ENCODE data around the gene CELF4.

CELF4 gene

GRCh38 chr18:37277804-37278203 lies 287.8 kb downstream of the CELF4 start:
- DNase-seq (ENCODE audit: low read depth) = no peak

GRCh38 chr18:37276111-37276890 lies 289.3 kb downstream of the CELF4 start:
- no peak for DNase-seq (ENCODE audit: low read depth)

GRCh38 chr18:37275237-37275741 lies 290.3 kb downstream of the CELF4 start:
- no peak for DNase-seq (ENCODE audit: low read depth)

GRCh38 chr18:37274309-37275236 lies 291.0 kb downstream of the CELF4 start:
- no peak for DNase-seq (ENCODE audit: low read depth)

GRCh38 chr18:37272841-37273240 lies 292.8 kb downstream of the CELF4 start:
- DNase-seq (ENCODE audit: low read depth) = no peak

- no peak for DNase-seq (ENCODE audit: low read depth)
Measured at GRCh38 chr18:37272226-37272625, 293.4 kb downstream of the CELF4 start.

GRCh38 chr18:37270666-37271052 lies 294.9 kb downstream of the CELF4 start:
- DNase-seq (ENCODE audit: low read depth) = no peak

- DNase-seq (ENCODE audit: low read depth) = no peak
Measured at GRCh38 chr18:37270038-37270665, 295.4 kb downstream of the CELF4 start.

- DNase-seq (ENCODE audit: low read depth) = no peak
Measured at GRCh38 chr18:37266290-37266689, 299.3 kb downstream of the CELF4 start.

- no peak for DNase-seq (ENCODE audit: low read depth)
Measured at GRCh38 chr18:37265382-37265781, 300.2 kb downstream of the CELF4 start.

- DNase-seq (ENCODE audit: low read depth) = no peak
Measured at GRCh38 chr18:37264956-37265355, 300.6 kb downstream of the CELF4 start.

- no peak for DNase-seq (ENCODE audit: low read depth)
Measured at GRCh38 chr18:37261988-37262387, 303.6 kb downstream of the CELF4 start.

GRCh38 chr18:37261246-37261840 lies 304.3 kb downstream of the CELF4 start:
- DNase-seq (ENCODE audit: low read depth) = no peak

- DNase-seq (ENCODE audit: low read depth) = no peak
Measured at GRCh38 chr18:37260367-37261093, 305.1 kb downstream of the CELF4 start.

- DNase-seq (ENCODE audit: low read depth) = no peak
Measured at GRCh38 chr18:37259711-37260110, 305.9 kb downstream of the CELF4 start.

- DNase-seq (ENCODE audit: low read depth) = no peak
Measured at GRCh38 chr18:37258819-37259218, 306.8 kb downstream of the CELF4 start.

GRCh38 chr18:37258131-37258530 lies 307.5 kb downstream of the CELF4 start:
- DNase-seq (ENCODE audit: low read depth) = no peak

- no peak for DNase-seq (ENCODE audit: low read depth)
Measured at GRCh38 chr18:37254973-37255372, 310.6 kb downstream of the CELF4 start.

- no peak for DNase-seq (ENCODE audit: low read depth)
Measured at GRCh38 chr18:37254236-37254754, 311.3 kb downstream of the CELF4 start.

- DNase-seq (ENCODE audit: low read depth) = no peak
Measured at GRCh38 chr18:37253394-37254235, 312.0 kb downstream of the CELF4 start.
